ENCODE data around the gene AUTS2. TPM values are rescaled to one million over a fixed set of nuclear protein-coding genes. Genes with fewer than 3 reads are reported as not detected.

Gene AUTS2
- total and polyA plus RNA-seq, 2 experiments from 2014 or later: 32.0 to 91.0 TPM

DNA sequence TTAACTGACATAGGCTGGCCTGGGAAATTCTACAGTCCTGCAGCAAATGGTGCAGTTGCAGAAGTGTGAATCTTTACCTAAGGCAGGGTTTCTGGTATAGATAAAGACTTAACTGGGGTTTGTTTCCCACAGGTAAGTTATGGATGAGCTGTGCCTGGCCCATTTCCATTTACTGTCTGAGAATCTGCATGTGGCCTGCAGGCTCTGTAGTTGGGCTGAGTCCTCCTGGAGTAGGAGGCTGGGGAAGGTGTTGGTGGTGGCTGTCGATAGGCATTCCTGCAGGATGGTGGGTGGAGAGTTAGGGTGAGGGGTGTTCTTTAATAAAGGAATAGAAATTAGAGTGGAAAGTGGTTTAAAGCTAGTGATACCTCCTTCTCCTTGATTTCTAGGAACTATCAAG lies 193.5 kb downstream of the AUTS2 start:
- H3K9me3 Mint-ChIP-seq: no peaks in the 10 kb centered on the region
- ATAC-seq (no peak), DNase-seq (ENCODE audit: low spot score) (no peak)
- H3K27ac ChIP-seq (ENCODE audit: low read depth): no peak overlapping the region
- H2AFZ ChIP-seq: no peak overlapping the region
- H3K27me3 Mint-ChIP-seq (ENCODE audit: insufficient read depth, low read depth, poor library complexity): no peaks in the 10 kb centered on the region
- no peaks in the 10 kb centered on the region for H3K27me3 ChIP-seq (ENCODE audit: insufficient read depth)
- no peak overlapping the region for H3K27ac Mint-ChIP-seq
- H3K4me1 Mint-ChIP-seq: peaks cover 25% of the 10 kb centered on the region
- no peaks in the 10 kb centered on the region for H3K9me2 ChIP-seq (ENCODE audit: insufficient read depth)
- no peaks in the 10 kb centered on the region; the same call in 1 of the 2 replicates for H3K79me2 ChIP-seq (replicated peaks; ENCODE audit: insufficient read depth)
- H3K4me3 ChIP-seq: no peak overlapping the region
- no peaks in the 10 kb centered on the region for H3F3A ChIP-seq (replicated peaks; ENCODE audit: low read depth)
- peaks cover 6% of the 10 kb centered on the region for H3K4me1 ChIP-seq (ENCODE audit: insufficient read depth)
- H3K4me3 Mint-ChIP-seq: no peak overlapping the region
- no peak overlapping the region for H3K4me2 ChIP-seq
- H4K20me1 ChIP-seq (replicated peaks; ENCODE audit: insufficient read depth): no peaks in the 10 kb centered on the region; the same call in 1 of the 2 replicates
- H3K36me3 Mint-ChIP-seq (ENCODE audit: low read depth): no peaks in the 10 kb centered on the region
- H3K36me3 ChIP-seq (ENCODE audit: insufficient read depth): no peaks in the 10 kb centered on the region
- TF ChIP-seq NANOG (IDR thresholded peaks at IDR 0.05; ENCODE audit: borderline replicate concordance): no peak

DNA sequence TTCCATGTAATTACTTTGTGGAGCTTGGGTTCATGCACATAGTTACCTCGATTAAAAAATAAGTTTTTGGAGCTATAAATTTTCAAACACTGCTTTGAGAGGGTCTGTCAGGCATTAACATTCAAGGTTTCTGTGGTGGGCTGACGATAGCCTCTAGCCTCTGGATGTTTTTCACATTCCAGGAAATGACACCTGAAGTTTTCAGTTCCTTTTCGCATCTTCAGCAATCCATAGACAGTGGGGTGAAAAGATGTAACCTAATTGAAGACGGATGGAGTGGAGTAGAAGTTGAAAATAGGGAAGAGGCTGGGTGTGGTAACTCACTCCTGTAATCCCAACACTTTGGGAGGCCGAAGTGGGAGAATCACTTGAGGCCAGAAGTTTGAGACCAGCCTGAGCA lies 197.7 kb downstream of the AUTS2 start:
- Mint-ChIP-seq H3K27me3 (ENCODE audit: insufficient read depth, low read depth, poor library complexity) (no peaks in the 10 kb centered on the region), H3K27ac (no peak overlapping the region), H3K9me3 (no peaks in the 10 kb centered on the region), H3K4me3 (no peak overlapping the region), H3K36me3 (ENCODE audit: low read depth) (no peaks in the 10 kb centered on the region), H3K4me1 (peaks cover 19% of the 10 kb centered on the region)
- Histone ChIP-seq H3K4me3 (no peak overlapping the region), H3K27me3 (ENCODE audit: insufficient read depth) (no peaks in the 10 kb centered on the region), H3F3A (replicated peaks; ENCODE audit: low read depth) (no peaks in the 10 kb centered on the region), H3K4me1 (ENCODE audit: insufficient read depth) (no peaks in the 10 kb centered on the region; the same call in 1 of the 2 replicates), H4K20me1 (replicated peaks; ENCODE audit: insufficient read depth) (no peaks in the 10 kb centered on the region), H3K4me2 (no peak overlapping the region), H2AFZ (no peak overlapping the region), H3K27ac (ENCODE audit: low read depth) (no peak overlapping the region), H3K9me2 (ENCODE audit: insufficient read depth) (no peaks in the 10 kb centered on the region), H3K79me2 (replicated peaks; ENCODE audit: insufficient read depth) (no peaks in the 10 kb centered on the region; the same call in 1 of the 2 replicates), H3K36me3 (ENCODE audit: insufficient read depth) (no peaks in the 10 kb centered on the region)
- TF ChIP-seq, protein P1, sequence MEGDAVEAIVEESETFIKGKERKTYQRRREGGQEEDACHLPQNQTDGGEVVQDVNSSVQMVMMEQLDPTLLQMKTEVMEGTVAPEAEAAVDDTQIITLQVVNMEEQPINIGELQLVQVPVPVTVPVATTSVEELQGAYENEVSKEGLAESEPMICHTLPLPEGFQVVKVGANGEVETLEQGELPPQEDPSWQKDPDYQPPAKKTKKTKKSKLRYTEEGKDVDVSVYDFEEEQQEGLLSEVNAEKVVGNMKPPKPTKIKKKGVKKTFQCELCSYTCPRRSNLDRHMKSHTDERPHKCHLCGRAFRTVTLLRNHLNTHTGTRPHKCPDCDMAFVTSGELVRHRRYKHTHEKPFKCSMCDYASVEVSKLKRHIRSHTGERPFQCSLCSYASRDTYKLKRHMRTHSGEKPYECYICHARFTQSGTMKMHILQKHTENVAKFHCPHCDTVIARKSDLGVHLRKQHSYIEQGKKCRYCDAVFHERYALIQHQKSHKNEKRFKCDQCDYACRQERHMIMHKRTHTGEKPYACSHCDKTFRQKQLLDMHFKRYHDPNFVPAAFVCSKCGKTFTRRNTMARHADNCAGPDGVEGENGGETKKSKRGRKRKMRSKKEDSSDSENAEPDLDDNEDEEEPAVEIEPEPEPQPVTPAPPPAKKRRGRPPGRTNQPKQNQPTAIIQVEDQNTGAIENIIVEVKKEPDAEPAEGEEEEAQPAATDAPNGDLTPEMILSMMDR (conservative IDR thresholded peaks at IDR 0.05; ENCODE audit: low read depth in 2 of 2): no peak
- TF ChIP-seq POLR2AphosphoS5 (IDR thresholded peaks at IDR 0.05; ENCODE audit: low read depth) (no peak), CREB1 (CRISPR knock-in tag; IDR thresholded peaks at IDR 0.05; ENCODE audit: low read depth) (no peak), ZNF331 (CRISPR knock-in tag; IDR thresholded peaks at IDR 0.05; ENCODE audit: low read depth) (no peak)
- no peak for ATAC-seq
- DNase-seq (ENCODE audit: low spot score): no peak

DNA sequence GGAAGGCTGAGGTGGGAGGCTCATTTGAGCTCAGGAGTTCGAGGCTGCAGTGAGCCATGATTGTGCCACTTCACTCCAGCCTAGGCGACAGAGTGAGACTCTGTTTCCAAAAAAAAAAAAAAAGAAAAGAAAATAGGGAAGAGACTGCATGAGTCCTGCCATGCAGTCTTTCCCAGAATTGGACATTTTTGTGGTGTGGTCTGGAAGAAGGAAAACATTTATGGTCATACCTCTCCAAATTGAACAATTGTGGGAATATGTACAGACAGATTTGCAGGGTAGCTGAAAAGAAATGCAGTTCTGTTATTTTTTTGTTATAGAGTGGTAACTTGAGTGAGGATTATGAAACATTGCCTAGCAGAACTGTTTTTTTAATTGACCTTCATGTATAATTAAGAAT lies 198.1 kb downstream of the AUTS2 start:
- Histone ChIP-seq H3F3A (replicated peaks; ENCODE audit: low read depth) (no peaks in the 10 kb centered on the region), H3K27me3 (ENCODE audit: insufficient read depth) (no peaks in the 10 kb centered on the region), H3K4me2 (no peak overlapping the region), H3K9me2 (ENCODE audit: insufficient read depth) (no peaks in the 10 kb centered on the region), H3K4me3 (no peak overlapping the region), H3K27ac (ENCODE audit: low read depth) (no peak overlapping the region), H4K20me1 (replicated peaks; ENCODE audit: insufficient read depth) (no peaks in the 10 kb centered on the region), H3K36me3 (ENCODE audit: insufficient read depth) (no peaks in the 10 kb centered on the region), H2AFZ (no peak overlapping the region), H3K4me1 (ENCODE audit: insufficient read depth) (no peaks in the 10 kb centered on the region; the same call in 1 of the 2 replicates), H3K79me2 (replicated peaks; ENCODE audit: insufficient read depth) (no peaks in the 10 kb centered on the region; the same call in 1 of the 2 replicates)
- H3K4me3 Mint-ChIP-seq: no peak overlapping the region
- no peak overlapping the region for H3K27ac Mint-ChIP-seq
- no peak for ATAC-seq
- no peaks in the 10 kb centered on the region for H3K27me3 Mint-ChIP-seq (ENCODE audit: insufficient read depth, low read depth, poor library complexity)
- peaks cover 20% of the 10 kb centered on the region for H3K4me1 Mint-ChIP-seq
- no peak for DNase-seq (ENCODE audit: low spot score)
- TF ChIP-seq, protein P2, sequence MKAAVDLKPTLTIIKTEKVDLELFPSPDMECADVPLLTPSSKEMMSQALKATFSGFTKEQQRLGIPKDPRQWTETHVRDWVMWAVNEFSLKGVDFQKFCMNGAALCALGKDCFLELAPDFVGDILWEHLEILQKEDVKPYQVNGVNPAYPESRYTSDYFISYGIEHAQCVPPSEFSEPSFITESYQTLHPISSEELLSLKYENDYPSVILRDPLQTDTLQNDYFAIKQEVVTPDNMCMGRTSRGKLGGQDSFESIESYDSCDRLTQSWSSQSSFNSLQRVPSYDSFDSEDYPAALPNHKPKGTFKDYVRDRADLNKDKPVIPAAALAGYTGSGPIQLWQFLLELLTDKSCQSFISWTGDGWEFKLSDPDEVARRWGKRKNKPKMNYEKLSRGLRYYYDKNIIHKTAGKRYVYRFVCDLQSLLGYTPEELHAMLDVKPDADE (IDR thresholded peaks at IDR 0.05): no peak
- TF ChIP-seq CREB1 (CRISPR knock-in tag; IDR thresholded peaks at IDR 0.05; ENCODE audit: low read depth): no peak
- H3K36me3 Mint-ChIP-seq (ENCODE audit: low read depth): no peaks in the 10 kb centered on the region
- no peaks in the 10 kb centered on the region for H3K9me3 Mint-ChIP-seq

Measured in GM23338 (cell line).